ENCODE results near the gene SRF. TPM values are rescaled to one million over a fixed set of nuclear protein-coding genes. Genes with fewer than 3 reads are reported as not detected.

SRF gene
- total and polyA plus RNA-seq, 2 of the 4 experiments (the other 2 are of a cell fraction): 20.6 to 56.3 TPM

DNA sequence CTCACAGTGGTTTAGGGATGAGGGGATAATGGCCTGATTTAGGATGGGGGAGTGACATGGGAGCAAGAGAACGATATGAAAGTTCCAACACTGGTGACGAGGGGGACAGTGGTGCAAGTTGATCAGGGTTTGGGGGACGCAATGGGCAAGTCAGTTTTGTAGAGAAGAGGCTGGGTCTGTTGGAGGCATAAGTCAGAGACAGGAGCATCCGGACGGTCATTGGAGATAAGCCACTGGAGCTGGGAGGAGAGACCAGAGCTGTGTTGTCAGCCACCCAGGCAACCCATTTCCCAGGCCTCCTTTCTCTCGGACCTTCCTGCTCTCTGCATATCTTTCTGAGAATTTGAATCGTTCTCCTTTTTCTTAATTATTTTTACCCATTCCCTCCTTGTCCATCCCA lies 48.7 kb downstream of the SRF start:
- Histone ChIP-seq H4K91ac (ENCODE audit: insufficient read depth, low read depth, low read length) (no peak overlapping the region), H3K4me3 (ENCODE audit: insufficient read depth, low read depth, low read length) (no peak overlapping the region), H4K8ac (ENCODE audit: low read depth in 2 of 2, low read length in 2 of 2) (no peak overlapping the region), H3K18ac (ENCODE audit: low read depth, low read length) (no peak overlapping the region), H4K20me1 (ENCODE audit: insufficient read depth, low read length) (no peaks in the 10 kb centered on the region), H2AK5ac (ENCODE audit: low read depth, low read length) (no peak overlapping the region), H3K4me1 (ENCODE audit: control insufficient read depth, insufficient read depth, low read length) (peaks cover 2% of the 10 kb centered on the region; the same call in 1 of the 2 replicates), H2BK5ac (ENCODE audit: low read depth, low read length, poor library complexity, severe bottlenecking) (no peak overlapping the region), H2BK20ac (ENCODE audit: low read depth, low read length) (no peak overlapping the region), H2AFZ (replicated peaks; ENCODE audit: low read length, poor library complexity) (no peak overlapping the region), H3K27me3 (ENCODE audit: control insufficient read depth, insufficient read depth, low read length) (no peaks in the 10 kb centered on the region), H3K9ac (ENCODE audit: low read depth, low read length) (no peak overlapping the region), H2BK15ac (ENCODE audit: low read depth, low read length) (no peak overlapping the region), H3K23ac (ENCODE audit: low read depth, low read length) (no peak overlapping the region), H2BK120ac (ENCODE audit: low read depth, low read length) (no peak overlapping the region), H3K14ac (replicated peaks; ENCODE audit: low read depth, low read length) (no peak overlapping the region), H3K4me2 (ENCODE audit: low read depth, low read length) (no peak overlapping the region), H3K9me3 (ENCODE audit: control insufficient read depth, insufficient read depth, low read length) (no peaks in the 10 kb centered on the region), H3K56ac (ENCODE audit: extremely low read depth, insufficient read depth, low read length) (no peak overlapping the region), H3K36me3 (ENCODE audit: control insufficient read depth, insufficient read depth, low read length) (peaks cover 54% of the 10 kb centered on the region), H3K9me1 (ENCODE audit: insufficient read depth, low read length) (no peaks in the 10 kb centered on the region; the same call in 1 of the 2 replicates), H3K79me1 (ENCODE audit: low read depth in 1 of 2, low read length in 2 of 2) (no peaks in the 10 kb centered on the region), H3K4ac (ENCODE audit: low read depth, low read length) (no peak overlapping the region), H2AK9ac (replicated peaks; ENCODE audit: low read depth, low read length, poor library complexity) (no peak overlapping the region), H3K27ac (ENCODE audit: insufficient read depth, low read length) (no peak overlapping the region), H4K5ac (ENCODE audit: low read depth, low read length) (no peak overlapping the region)
- no peak for DNase-seq
- no peak for ATAC-seq (ENCODE audit: low read depth)
- TF ChIP-seq SMC3 (IDR thresholded peaks at IDR 0.05; ENCODE audit: low read depth, low read length) (no peak), MAZ (IDR thresholded peaks at IDR 0.05; ENCODE audit: borderline replicate concordance, low read depth, low read length) (no peak), CEBPB (IDR thresholded peaks at IDR 0.05; ENCODE audit: low read depth, low read length) (no peak), RFX5 (IDR thresholded peaks at IDR 0.05; ENCODE audit: low read depth, low read length) (no peak), FOS (IDR thresholded peaks at IDR 0.05; ENCODE audit: low read depth, low read length) (no peak), BHLHE40 (IDR thresholded peaks at IDR 0.05; ENCODE audit: low read depth, low read length) (no peak), POLR2A (IDR thresholded peaks at IDR 0.05; ENCODE audit: low read depth, low read length) (no peak), RCOR1 (IDR thresholded peaks at IDR 0.05; ENCODE audit: insufficient replicate concordance, low read length) (no peak), MXI1 (IDR thresholded peaks at IDR 0.05; ENCODE audit: borderline replicate concordance, low read depth, low read length) (no peak), NFE2L2 (IDR thresholded peaks at IDR 0.05; ENCODE audit: low read depth, low read length) (no peak), CHD1 (IDR thresholded peaks at IDR 0.05; ENCODE audit: low read depth, low read length) (no peak)
- TF ChIP-seq, protein P1, sequence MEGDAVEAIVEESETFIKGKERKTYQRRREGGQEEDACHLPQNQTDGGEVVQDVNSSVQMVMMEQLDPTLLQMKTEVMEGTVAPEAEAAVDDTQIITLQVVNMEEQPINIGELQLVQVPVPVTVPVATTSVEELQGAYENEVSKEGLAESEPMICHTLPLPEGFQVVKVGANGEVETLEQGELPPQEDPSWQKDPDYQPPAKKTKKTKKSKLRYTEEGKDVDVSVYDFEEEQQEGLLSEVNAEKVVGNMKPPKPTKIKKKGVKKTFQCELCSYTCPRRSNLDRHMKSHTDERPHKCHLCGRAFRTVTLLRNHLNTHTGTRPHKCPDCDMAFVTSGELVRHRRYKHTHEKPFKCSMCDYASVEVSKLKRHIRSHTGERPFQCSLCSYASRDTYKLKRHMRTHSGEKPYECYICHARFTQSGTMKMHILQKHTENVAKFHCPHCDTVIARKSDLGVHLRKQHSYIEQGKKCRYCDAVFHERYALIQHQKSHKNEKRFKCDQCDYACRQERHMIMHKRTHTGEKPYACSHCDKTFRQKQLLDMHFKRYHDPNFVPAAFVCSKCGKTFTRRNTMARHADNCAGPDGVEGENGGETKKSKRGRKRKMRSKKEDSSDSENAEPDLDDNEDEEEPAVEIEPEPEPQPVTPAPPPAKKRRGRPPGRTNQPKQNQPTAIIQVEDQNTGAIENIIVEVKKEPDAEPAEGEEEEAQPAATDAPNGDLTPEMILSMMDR (conservative IDR thresholded peaks at IDR 0.05; ENCODE audit: low read depth, low read length): no peak
- CTCF ChIA-PET: no interaction called here
- WGBS, 2 experiments (ENCODE audit: extremely low coverage in 2 of 2, insufficient read length in 1 of 2): 92% methylated on average over 2 of the region's 7 CpGs; no CpG with 5 or more reads in 1 of the 2 experiments
- in situ Hi-C loops (cut with MboI; ENCODE audit: low sequenced_read_pairs): no loop called here
- POLR2A ChIA-PET (ENCODE audit: unreplicated experiment): no interaction called here
- BruUV-seq (replicated peaks): no TSS peak
- dilution Hi-C loops (cut with HindIII; ENCODE audit: low sequenced_read_pairs, unreplicated experiment): no loop called here
- intact Hi-C loops (cut with micrococcal nuclease): no loop called here

Data from IMR-90 (cell line).